Muscle of back (tissue), 10 donors: ENCODE data around the gene TBATA. TPM values are rescaled to one million over a fixed set of nuclear protein-coding genes. Genes with fewer than 3 reads are reported as not detected.

Experiments
- polyA plus RNA-seq, 10 donors: library from polyadenylated mRNA; unstranded; fragments of 120-200 nt; gene quantifications; one replicate each; pipeline ENCODE4 v1.2.1, GENCODE V29; 2013; ENCODE audit not compliant: insufficient read length in 10 of 10

The TBATA gene
- polyA plus RNA-seq, 10 donors = 0.14 to 0.19 TPM; not detected in 8

Other genes starting within 250 kb of the TBATA start
- gene PRF1, start 182.6 kb downstream of the TBATA start, polyA plus RNA-seq = 1 to 10 TPM in 4 of 10 donors, under 1 TPM in 6; 0.38 to 2.2 (median 0.88) TPM
- 10 to 100 TPM; 12.1 to 29.1 (median 16.7) TPM for gene ADAMTS14, start 112.9 kb downstream of the TBATA start, polyA plus RNA-seq
- 10 to 100 TPM; 18.7 to 29.8 (median 22.6) TPM for gene SGPL1, start 30.6 kb upstream of the TBATA start, polyA plus RNA-seq
- 10 to 100 TPM; 59.5 to 77.5 (median 70.0) TPM for gene PCBD1, start 103.2 kb upstream of the TBATA start, polyA plus RNA-seq